HCT116 (cell line): Measurements from ENCODE around the gene VAV2. TPM values are rescaled to one million over a fixed set of nuclear protein-coding genes. Genes with fewer than 3 reads are reported as not detected.

ENCODE experiments used
- ATAC-seq: fragments of 200-7000 bp; cut with Tn5 transposase; 2 replicates; pipeline ENCODE4 v1.9.1; 2020; ENCODE audit warnings: mild to moderate bottlenecking, moderate library complexity
- BruUV-seq: library from RNA; stranded (reverse); fragments of 400-500 nt; replicated peaks from 2 replicates; lab custom pipeline; 2021; lab: Mats Ljungman, UMichigan
- CTCF ChIA-PET: fragments of 300-600 bp; sonication (Branson Sonifier 250); formaldehyde crosslinking; loops from one replicate; lab custom pipeline; 2021; ENCODE audit warnings: antibody characterized with exemption; lab: Charles Lee
- POLR2A ChIA-PET: fragments of 300-600, 350-600 bp; sonication (Branson Sonifier 250); formaldehyde crosslinking; loops from one replicate; lab custom pipeline; 2021; ENCODE audit warnings: antibody characterized with exemption; lab: Charles Lee
- RAD21 ChIA-PET, 2 experiments: fragments of 300-600 bp; sonication (Branson Sonifier 250); formaldehyde crosslinking; loops; one replicate each; lab custom pipeline; 2023; ENCODE audit warnings: low total read pairs in 2 of 2; ENCODE audit not compliant: uncharacterized antibody in 2 of 2, unreplicated experiment in 2 of 2, low non-redundant PET in 1 of 2; lab: Charles Lee
- DNase-seq: peaks from one replicate; pipeline ENCODE4 v3.0.0-alpha.2; 2010; ENCODE audit warnings: low read depth, low spot score
- H2AFZ ChIP-seq: fragments of 200-600 bp; shearing (Covaris generic), sonication (generic); 2 replicates; pipeline ENCODE4 v1.6.1; 2017; ENCODE audit warnings: low read depth, mixed run types, mixed read lengths, antibody characterized with exemption, low read length; ENCODE audit not compliant: poor library complexity, severe bottlenecking
- H3K27ac ChIP-seq: 2 replicates; pipeline ENCODE4 v1.5.1; 2012; ENCODE audit warnings: low read depth, low read length
- H3K27me3 ChIP-seq: fragments of 200-600 bp; sonication (generic); 2 replicates; pipeline ENCODE4 v1.6.1; 2016; ENCODE audit warnings: mixed run types, low read length, mixed read lengths; ENCODE audit not compliant: insufficient read depth
- H3K36me3 ChIP-seq, 2 experiments: fragments of 200-500 bp in 1 of 2; fragments of 200-600 bp in 1 of 2; sonication (Bioruptor generic) in 1 of 2; sonication (generic) in 1 of 2; 2 replicates each; pipeline versions ENCODE4 v1.5.1 to v1.6.1; 2014 to 2016; ENCODE audit warnings: low read length in 2 of 2, inconsistent platforms in 1 of 2, mixed read lengths in 1 of 2, mixed run types in 1 of 2; ENCODE audit not compliant: insufficient read depth in 2 of 2, control insufficient read depth in 1 of 2
- H3K4me1 ChIP-seq, 2 experiments: fragments of 200-600 bp in 1 of 2; sonication (generic) in 1 of 2; 2 replicates each; pipeline versions ENCODE4 v1.5.1 to v1.6.1; 2012 to 2017; ENCODE audit warnings: low read length in 2 of 2, inconsistent platforms in 1 of 2, mild to moderate bottlenecking in 1 of 2, mixed read lengths in 1 of 2, mixed run types in 1 of 2, moderate library complexity in 1 of 2; ENCODE audit not compliant: insufficient read depth in 2 of 2, control insufficient read depth in 1 of 2
- H3K4me2 ChIP-seq: fragments of 200-600 bp; sonication (generic); 2 replicates; pipeline ENCODE4 v1.6.1; 2017; ENCODE audit warnings: mixed run types, low read length, mixed read lengths
- H3K4me3 ChIP-seq, 2 experiments: fragments of 200-600 bp in 1 of 2; sonication (generic) in 1 of 2; replicated peaks in 1 of 2; 2 replicates each; pipeline ENCODE4 v1.5.1; 2011 to 2016; ENCODE audit warnings: low read length in 2 of 2, control low read depth in 1 of 2, low read depth in 1 of 2, mild to moderate bottlenecking in 1 of 2, mixed read lengths in 1 of 2, mixed run types in 1 of 2
- H3K79me2 ChIP-seq: fragments of 200-600 bp; sonication (generic); 2 replicates; pipeline ENCODE4 v1.6.1; 2017; ENCODE audit warnings: mild to moderate bottlenecking, mixed run types, low read length, moderate library complexity, mixed read lengths; ENCODE audit not compliant: insufficient read depth
- H3K9ac ChIP-seq: fragments of 200-600 bp; sonication (generic); 2 replicates; pipeline ENCODE4 v1.6.1; 2016; ENCODE audit warnings: low read length, mixed read lengths
- H3K9me2 ChIP-seq: fragments of 200-600 bp; sonication (generic), shearing (Covaris generic); 2 replicates; pipeline ENCODE4 v1.6.1; 2017; ENCODE audit warnings: mixed run types, mild to moderate bottlenecking, moderate library complexity; ENCODE audit not compliant: insufficient read depth
- H3K9me3 ChIP-seq, 2 experiments: fragments of 200-500 bp in 1 of 2; fragments of 200-600 bp in 1 of 2; sonication (Bioruptor generic) in 1 of 2; sonication (generic) in 1 of 2; 2 replicates each; pipeline ENCODE4 v1.6.1; 2014 to 2017; ENCODE audit warnings: low read length in 2 of 2, mixed read lengths in 2 of 2, inconsistent platforms in 1 of 2, low read depth in 1 of 2, mild to moderate bottlenecking in 1 of 2, mixed run types in 1 of 2, moderate library complexity in 1 of 2; ENCODE audit not compliant: control insufficient read depth in 1 of 2, insufficient read depth in 1 of 2
- H4K20me1 ChIP-seq: fragments of 200-600 bp; sonication (generic), shearing (Covaris generic); 2 replicates; pipeline ENCODE4 v1.6.1; 2017; ENCODE audit warnings: mixed run types, mild to moderate bottlenecking, moderate library complexity; ENCODE audit not compliant: insufficient read depth
- CTCF ChIP-seq, 3 experiments: fragments of 200-600 bp in 1 of 3; sonication (generic) in 1 of 3; IDR thresholded peaks in 2 of 3; conservative IDR thresholded peaks in 1 of 3; 2 replicates each; pipeline ENCODE4 v1.5.1; 2012 to 2017; ENCODE audit warnings: low read depth in 2 of 3, low read length in 2 of 3, antibody characterized with exemption in 1 of 3, borderline replicate concordance in 1 of 3, control low read depth in 1 of 3, mild to moderate bottlenecking in 1 of 3, mixed read lengths in 1 of 3, mixed run types in 1 of 3, moderate library complexity in 1 of 3; ENCODE audit not compliant: insufficient read depth in 1 of 3
- EGR1 ChIP-seq: IDR thresholded peaks from 2 replicates; pipeline ENCODE4 v1.6.1; 2012; ENCODE audit warnings: low read depth
- EZH2 ChIP-seq: fragments of 200-600 bp; sonication (generic); IDR thresholded peaks from 2 replicates; pipeline ENCODE4 v1.6.1; 2017; ENCODE audit warnings: antibody characterized with exemption, mixed run types
- EZH2phosphoT487 ChIP-seq: fragments of 200-600 bp; IDR thresholded peaks from 2 replicates; pipeline ENCODE4 v1.6.1; 2018; ENCODE audit warnings: antibody characterized with exemption, borderline replicate concordance
- FOSL1 ChIP-seq: IDR thresholded peaks from 2 replicates; pipeline ENCODE4 v1.6.1; 2012; ENCODE audit warnings: low read depth
- JUND ChIP-seq: IDR thresholded peaks from 2 replicates; pipeline ENCODE4 v1.6.1; 2012
- SP1 ChIP-seq: IDR thresholded peaks from 2 replicates; pipeline ENCODE4 v1.6.1; 2012; ENCODE audit warnings: low read depth
- ZFX ChIP-seq: fragments of 450-650 bp; IDR thresholded peaks from 2 replicates; pipeline ENCODE4 v1.6.1; 2017
- intact Hi-C: fragments of 100-400 bp; cut with micrococcal nuclease; formaldehyde crosslinking; loops from 2 replicates; pipeline ENCODE4 v1.10.0; 2022
- total RNA-seq: library from RNA; stranded (reverse); gene quantifications from one replicate; pipeline ENCODE4 v1.2.1, GENCODE V29; 2021; ENCODE audit not compliant: unreplicated experiment

VAV2 gene
- total RNA-seq, 1 experiment from 2014 or later: 33.2 TPM

- no peak for ATAC-seq
- ChIA-PET RAD21 (no interaction called here), POLR2A (no interaction called here), CTCF (no interaction called here)
- no peak overlapping the region for H3K9ac ChIP-seq
- no peak for DNase-seq
- no peaks in the 10 kb centered on the region for H4K20me1 ChIP-seq
- H3K36me3 ChIP-seq: no peaks in the 10 kb centered on the region
- no peak overlapping the region for H2AFZ ChIP-seq
- H3K4me3 ChIP-seq: no peak overlapping the region
- intact Hi-C loops: loop anchor here (5.0 kb wide), 1 partner anchor 253 kb away; the partner anchor contains the start of gene VAV2
- H3K9me3 ChIP-seq: no peaks in the 10 kb centered on the region
- no peak overlapping the region for H3K27ac ChIP-seq
- TF ChIP-seq ZFX (no peak), EZH2 (no peak), JUND (no peak), CTCF (IDR thresholded peaks at IDR 0.05 in 2 of 3, conservative IDR thresholded peaks at IDR 0.05 in 1 of 3; ENCODE audit: borderline replicate concordance in 1 of 3, insufficient read depth in 1 of 3, low read depth in 2 of 3, low read length in 2 of 3) (no peak), EGR1 (no peak), FOSL1 (no peak), SP1 (no peak), EZH2phosphoT487 (no peak)
- TF ChIP-seq, all 23 proteins: peak for 0
- Histone ChIP-seq H3K27me3 (no peaks in the 10 kb centered on the region), H3K9me2 (no peaks in the 10 kb centered on the region), H3K79me2 (no peaks in the 10 kb centered on the region), H3K4me2 (no peak overlapping the region), H3K4me1 (peaks cover 5 to 13% of the 10 kb centered on the region in 2 experiments; a peak in 3 of 4 replicates)
- BruUV-seq: no TSS peak
Observed at GRCh38 chr9:133739408-133740280, 252.5 kb downstream of the VAV2 start.
